Ishikawa (cell line): Measurements from ENCODE around the gene HOXB1.

Experiments used
- CEBPB ChIP-seq: IDR thresholded peaks from 2 replicates; pipeline ENCODE4 v1.6.1; 2012
- EP300 ChIP-seq: IDR thresholded peaks from 2 replicates; pipeline ENCODE4 v1.6.1; 2012; ENCODE audit warnings: borderline replicate concordance
- TAF1 ChIP-seq: IDR thresholded peaks from 2 replicates; pipeline ENCODE4 v1.6.1; 2012; ENCODE audit warnings: low read depth, mild to moderate bottlenecking
- TF ChIP-seq, protein P1 (sequence below): IDR thresholded peaks from 2 replicates; pipeline ENCODE4 v1.6.1; 2012

DNA sequence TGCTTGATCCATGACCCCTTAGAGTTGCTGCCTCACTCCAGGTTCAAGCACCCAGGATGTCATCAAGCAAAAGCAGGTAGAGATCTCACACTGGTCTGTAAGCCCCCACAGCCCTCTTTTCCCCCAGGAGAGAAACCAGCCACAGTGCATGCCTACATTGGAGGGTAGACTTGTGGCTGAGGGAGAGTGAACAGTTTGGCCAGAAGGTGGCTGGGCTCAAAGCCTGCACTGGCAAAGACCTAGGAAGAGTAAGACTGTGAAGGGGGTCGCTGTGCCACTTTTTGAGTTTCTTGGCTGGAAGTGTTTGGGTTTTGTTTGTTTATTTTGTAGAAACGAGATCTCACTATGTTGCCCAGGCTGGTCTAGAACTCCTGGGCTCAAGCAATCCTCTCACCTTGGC, 28.5 kb downstream of the HOXB1 start:
- no peak for TF ChIP-seq EP300
- no peak for TF ChIP-seq TAF1
- TF ChIP-seq CEBPB, result no peak
- TF ChIP-seq, protein P1, sequence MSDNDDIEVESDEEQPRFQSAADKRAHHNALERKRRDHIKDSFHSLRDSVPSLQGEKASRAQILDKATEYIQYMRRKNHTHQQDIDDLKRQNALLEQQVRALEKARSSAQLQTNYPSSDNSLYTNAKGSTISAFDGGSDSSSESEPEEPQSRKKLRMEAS, result no peak
